Liver (tissue), 9 donors: Measurements from ENCODE around the gene RICTOR. TPM values are rescaled to one million over a fixed set of nuclear protein-coding genes. Genes with fewer than 3 reads are reported as not detected.

Experiments used
- DNase-seq: peaks from one replicate; pipeline ENCODE4 v3.0.0-alpha.2; 2017; ENCODE audit warnings: low spot score
- H3K27ac ChIP-seq, 2 donors: one replicate each; pipeline ENCODE4 v1.7.0; 2013; ENCODE audit warnings: inconsistent platforms in 2 of 2, low read length in 2 of 2, control low read depth in 1 of 2, low read depth in 1 of 2, mild to moderate bottlenecking in 1 of 2
- H3K27me3 ChIP-seq, 4 donors: one replicate each; pipeline versions ENCODE4 v1.6.1 to v1.7.0; 2013; ENCODE audit warnings: low read length in 3 of 4, inconsistent platforms in 1 of 4, mild to moderate bottlenecking in 1 of 4, moderate library complexity in 1 of 4; ENCODE audit not compliant: control insufficient read depth in 4 of 4, insufficient read depth in 4 of 4
- H3K36me3 ChIP-seq, 4 donors: one replicate each; pipeline versions ENCODE4 v1.6.1 to v1.7.0; 2013; ENCODE audit warnings: low read length in 3 of 4, mild to moderate bottlenecking in 3 of 4, low read depth in 1 of 4, moderate library complexity in 1 of 4; ENCODE audit not compliant: control insufficient read depth in 4 of 4, insufficient read depth in 3 of 4
- H3K4me1 ChIP-seq, 4 donors: one replicate each; pipeline versions ENCODE4 v1.6.1 to v1.7.0; 2013; ENCODE audit warnings: low read length in 3 of 4, mild to moderate bottlenecking in 3 of 4, moderate library complexity in 1 of 4; ENCODE audit not compliant: control insufficient read depth in 4 of 4, insufficient read depth in 4 of 4
- H3K4me3 ChIP-seq, 3 donors: one replicate each; pipeline versions ENCODE4 v1.6.1 to v1.7.0; 2013; ENCODE audit warnings: low read length in 3 of 3, control low read depth in 1 of 3, low read depth in 1 of 3, mild to moderate bottlenecking in 1 of 3
- H3K9ac ChIP-seq, 2 donors: one replicate each; pipeline ENCODE4 v1.7.0; 2013; ENCODE audit warnings: low read length in 2 of 2, mild to moderate bottlenecking in 2 of 2, moderate library complexity in 2 of 2, control low read depth in 1 of 2, low read depth in 1 of 2
- H3K9me3 ChIP-seq, 4 donors: one replicate each; pipeline versions ENCODE4 v1.6.1 to v1.7.0; 2013; ENCODE audit warnings: low read length in 3 of 4; ENCODE audit not compliant: control insufficient read depth in 4 of 4
- ATF3 ChIP-seq: IDR thresholded peaks from 2 replicates; pipeline ENCODE4 v1.6.1; 2016; ENCODE audit warnings: antibody characterized with exemption
- CTCF ChIP-seq: fragments of 150-350 bp; IDR thresholded peaks from 2 replicates; pipeline ENCODE4 v1.5.1; 2017; ENCODE audit warnings: improper control_type of control experiment, low read depth, low read length; ENCODE audit not compliant: missing input control
- FOXA1 ChIP-seq: IDR thresholded peaks from 2 replicates; pipeline ENCODE4 v1.6.1; 2016; ENCODE audit warnings: antibody characterized with exemption
- GABPA ChIP-seq, 2 donors: IDR thresholded peaks in 1 of 2; conservative IDR thresholded peaks in 1 of 2; 2 replicates each; pipeline ENCODE4 v1.6.1; 2016; ENCODE audit warnings: antibody characterized with exemption in 2 of 2, mild to moderate bottlenecking in 1 of 2, moderate library complexity in 1 of 2
- HNF4A ChIP-seq, 2 donors: conservative IDR thresholded peaks; 2 replicates each; pipeline ENCODE4 v1.6.1; 2016; ENCODE audit warnings: antibody characterized with exemption in 2 of 2, mild to moderate bottlenecking in 2 of 2
- JUND ChIP-seq, 2 donors: IDR thresholded peaks; 2 replicates each; pipeline ENCODE4 v1.6.1; 2016; ENCODE audit warnings: antibody characterized with exemption in 2 of 2
- NR2F2 ChIP-seq: IDR thresholded peaks from 2 replicates; pipeline ENCODE4 v1.6.1; 2016; ENCODE audit warnings: antibody characterized with exemption
- RAD21 ChIP-seq, 2 donors: IDR thresholded peaks; 2 replicates each; pipeline ENCODE4 v1.6.1; 2016; ENCODE audit warnings: antibody characterized with exemption in 2 of 2, mild to moderate bottlenecking in 2 of 2
- RXRA ChIP-seq, 2 donors: IDR thresholded peaks; 2 replicates each; pipeline ENCODE4 v1.6.1; 2017 to 2018; ENCODE audit warnings: antibody characterized with exemption in 2 of 2, mild to moderate bottlenecking in 1 of 2
- TAF1 ChIP-seq: conservative IDR thresholded peaks from 2 replicates; pipeline ENCODE4 v1.6.1; 2016; ENCODE audit warnings: antibody characterized with exemption, mild to moderate bottlenecking
- YY1 ChIP-seq: IDR thresholded peaks from 2 replicates; pipeline ENCODE4 v1.6.1; 2016; ENCODE audit warnings: antibody characterized with exemption, mild to moderate bottlenecking
- WGBS: extraction: QIAGEN DNeasy Blood & Tissue Kit; methylation state at CpG from one replicate; pipeline ENCODE4 v1.1.7; 2013; 5-methylcytosine and 5-hydroxymethylcytosine counted together
- polyA plus RNA-seq, 2 donors: library from polyadenylated mRNA; stranded (reverse) in 1 of 2; unstranded in 1 of 2; fragments of 200-250 nt in 1 of 2; fragments of >200 nt in 1 of 2; fragmentation: Nextera tagmentation in 1 of 2; extraction: Ambion mirVana in 1 of 2; gene quantifications; one replicate each; pipeline versions ENCODE4 v1.2.1 to v1.2.3, GENCODE V29; 2013 to 2015
- total RNA-seq, 2 donors: library from RNA; depleted of rRNA; stranded (reverse); fragments of >200 nt; gene quantifications; one replicate each; pipeline ENCODE4 v1.2.3, GENCODE V29; 2014
- TF ChIP-seq, protein P1 (sequence below): IDR thresholded peaks from 2 replicates; pipeline ENCODE4 v1.6.1; 2016; ENCODE audit warnings: antibody characterized with exemption
- TF ChIP-seq, protein P2 (sequence below): IDR thresholded peaks from 2 replicates; pipeline ENCODE4 v1.6.1; 2016; ENCODE audit warnings: antibody characterized with exemption, mild to moderate bottlenecking
- donor health status: healthy.
- donor health status: healthy.
- donor health status: healthy.
- donor health status: healthy.
- donor health status: healthy.

The RICTOR gene
- total and polyA plus RNA-seq, 4 donors, result 2.1 to 24.0 (median 15.0) TPM

DNA sequence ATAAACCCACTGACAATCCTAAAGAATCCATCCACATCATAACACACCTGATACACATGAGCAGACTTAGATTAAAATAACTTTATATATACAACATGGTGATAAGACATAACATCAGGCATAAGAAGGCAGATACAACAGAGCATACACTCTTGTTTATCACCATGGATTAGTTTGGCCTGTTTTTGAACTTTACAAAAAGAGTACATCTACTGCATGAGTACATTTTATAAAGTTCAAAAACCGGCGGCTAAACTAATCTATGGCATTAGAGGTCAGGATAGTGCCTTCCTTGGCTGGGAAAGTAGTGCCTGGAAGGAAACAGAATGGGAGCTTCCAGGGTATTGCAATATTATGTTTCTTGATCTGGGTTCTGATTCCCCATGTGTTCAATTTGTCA lies 15.1 kb downstream of the RICTOR start:
- no peak overlapping the region for H3K9ac ChIP-seq
- no peak for DNase-seq
- no peak overlapping the region for H3K27ac ChIP-seq
- H3K4me1 ChIP-seq, result peaks cover 8 to 34% (median 32%) of the 10 kb centered on the region in 4 donors
- H3K4me3 ChIP-seq, result no peak overlapping the region
- WGBS, result 25% methylated on average over 2 of the region's 2 CpGs
- H3K27me3 ChIP-seq, result no peaks in the 10 kb centered on the region
- H3K36me3 ChIP-seq, result no peaks in the 10 kb centered on the region
- TF ChIP-seq GABPA (IDR thresholded peaks at IDR 0.05 in 1 of 2, conservative IDR thresholded peaks at IDR 0.05 in 1 of 2), result no peak
- no peak for TF ChIP-seq YY1
- TF ChIP-seq RXRA (IDR thresholded peaks at IDR 0.05), result no peak
- TF ChIP-seq, protein P1, sequence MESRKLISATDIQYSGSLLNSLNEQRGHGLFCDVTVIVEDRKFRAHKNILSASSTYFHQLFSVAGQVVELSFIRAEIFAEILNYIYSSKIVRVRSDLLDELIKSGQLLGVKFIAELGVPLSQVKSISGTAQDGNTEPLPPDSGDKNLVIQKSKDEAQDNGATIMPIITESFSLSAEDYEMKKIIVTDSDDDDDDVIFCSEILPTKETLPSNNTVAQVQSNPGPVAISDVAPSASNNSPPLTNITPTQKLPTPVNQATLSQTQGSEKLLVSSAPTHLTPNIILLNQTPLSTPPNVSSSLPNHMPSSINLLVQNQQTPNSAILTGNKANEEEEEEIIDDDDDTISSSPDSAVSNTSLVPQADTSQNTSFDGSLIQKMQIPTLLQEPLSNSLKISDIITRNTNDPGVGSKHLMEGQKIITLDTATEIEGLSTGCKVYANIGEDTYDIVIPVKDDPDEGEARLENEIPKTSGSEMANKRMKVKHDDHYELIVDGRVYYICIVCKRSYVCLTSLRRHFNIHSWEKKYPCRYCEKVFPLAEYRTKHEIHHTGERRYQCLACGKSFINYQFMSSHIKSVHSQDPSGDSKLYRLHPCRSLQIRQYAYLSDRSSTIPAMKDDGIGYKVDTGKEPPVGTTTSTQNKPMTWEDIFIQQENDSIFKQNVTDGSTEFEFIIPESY, result no peak
- no peak for TF ChIP-seq JUND (IDR thresholded peaks at IDR 0.05)
- no peak for TF ChIP-seq ATF3
- TF ChIP-seq, protein P2, sequence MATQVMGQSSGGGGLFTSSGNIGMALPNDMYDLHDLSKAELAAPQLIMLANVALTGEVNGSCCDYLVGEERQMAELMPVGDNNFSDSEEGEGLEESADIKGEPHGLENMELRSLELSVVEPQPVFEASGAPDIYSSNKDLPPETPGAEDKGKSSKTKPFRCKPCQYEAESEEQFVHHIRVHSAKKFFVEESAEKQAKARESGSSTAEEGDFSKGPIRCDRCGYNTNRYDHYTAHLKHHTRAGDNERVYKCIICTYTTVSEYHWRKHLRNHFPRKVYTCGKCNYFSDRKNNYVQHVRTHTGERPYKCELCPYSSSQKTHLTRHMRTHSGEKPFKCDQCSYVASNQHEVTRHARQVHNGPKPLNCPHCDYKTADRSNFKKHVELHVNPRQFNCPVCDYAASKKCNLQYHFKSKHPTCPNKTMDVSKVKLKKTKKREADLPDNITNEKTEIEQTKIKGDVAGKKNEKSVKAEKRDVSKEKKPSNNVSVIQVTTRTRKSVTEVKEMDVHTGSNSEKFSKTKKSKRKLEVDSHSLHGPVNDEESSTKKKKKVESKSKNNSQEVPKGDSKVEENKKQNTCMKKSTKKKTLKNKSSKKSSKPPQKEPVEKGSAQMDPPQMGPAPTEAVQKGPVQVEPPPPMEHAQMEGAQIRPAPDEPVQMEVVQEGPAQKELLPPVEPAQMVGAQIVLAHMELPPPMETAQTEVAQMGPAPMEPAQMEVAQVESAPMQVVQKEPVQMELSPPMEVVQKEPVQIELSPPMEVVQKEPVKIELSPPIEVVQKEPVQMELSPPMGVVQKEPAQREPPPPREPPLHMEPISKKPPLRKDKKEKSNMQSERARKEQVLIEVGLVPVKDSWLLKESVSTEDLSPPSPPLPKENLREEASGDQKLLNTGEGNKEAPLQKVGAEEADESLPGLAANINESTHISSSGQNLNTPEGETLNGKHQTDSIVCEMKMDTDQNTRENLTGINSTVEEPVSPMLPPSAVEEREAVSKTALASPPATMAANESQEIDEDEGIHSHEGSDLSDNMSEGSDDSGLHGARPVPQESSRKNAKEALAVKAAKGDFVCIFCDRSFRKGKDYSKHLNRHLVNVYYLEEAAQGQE, result no peak
- no peak for TF ChIP-seq FOXA1
- H3K9me3 ChIP-seq, result no peaks in the 10 kb centered on the region

- Histone ChIP-seq H3K4me1 (peaks cover 8 to 34% (median 31%) of the 10 kb centered on the region in 4 donors), H3K9me3 (no peaks in the 10 kb centered on the region), H3K4me3 (peak overlapping the region in 1 of 3 donors; percentile 39), H3K27me3 (no peaks in the 10 kb centered on the region), H3K9ac (peak overlapping the region; percentile 72 to 78), H3K36me3 (no peaks in the 10 kb centered on the region), H3K27ac (peak overlapping the region; percentile 20 to 42)
- TF ChIP-seq CTCF (no peak), RAD21 (IDR thresholded peaks at IDR 0.05) (no peak), HNF4A (conservative IDR thresholded peaks at IDR 0.05) (no peak), TAF1 (no peak), RXRA (IDR thresholded peaks at IDR 0.05) (no peak), YY1 (no peak), JUND (IDR thresholded peaks at IDR 0.05) (no peak), NR2F2 (no peak)
- TF ChIP-seq, protein P1, result no peak
- no peak for DNase-seq
- 35% methylated on average over 2 of the region's 2 CpGs for WGBS
Measured at GRCh38 chr5:39058178-39058921, 15.8 kb downstream of the RICTOR start.
